Forelimb muscle (tissue), 1 donor: Measurements from ENCODE around the gene DROSHA. TPM values are rescaled to one million over a fixed set of nuclear protein-coding genes. Genes with fewer than 3 reads are reported as not detected.
A peak's percentile ranks its signal among the peaks of the same experiment; 100 is the strongest.
"Not testable (repeated sequence)": the region's sequence is repeated elsewhere in the genome, so short reads cannot be mapped to it uniquely, and the experiment has no call there.

Experiments used
- DNase-seq: peaks from one replicate; pipeline ENCODE4 v3.0.0-alpha.2; 2013; ENCODE audit warnings: low read depth
- polyA plus RNA-seq: library from polyadenylated mRNA; unstranded; fragments of 120-200 nt; gene quantifications from one replicate; pipeline ENCODE4 v1.2.1, GENCODE V29; 2013; ENCODE audit not compliant: insufficient read length

DROSHA gene
- polyA plus RNA-seq, result 42.2 TPM

- peak; percentile 89 for DNase-seq
Measured at GRCh38 chr5:31531888-31532547, at the start of gene DROSHA, which contains the start of gene C5orf22. TSS of gene DROSHA (minus strand) at chr5:31532093. CDS start at chr5:31529059, 3,034 bp downstream. TSS of gene C5orf22 (plus strand) at chr5:31532301. CDS start at chr5:31532393, 92 bp downstream.

GRCh38 chr5:31579558-31579957, 47.7 kb upstream of the DROSHA start:
- no peak for DNase-seq

- no peak for DNase-seq
Measured at GRCh38 chr5:31577438-31577837, 45.5 kb upstream of the DROSHA start.

DNA sequence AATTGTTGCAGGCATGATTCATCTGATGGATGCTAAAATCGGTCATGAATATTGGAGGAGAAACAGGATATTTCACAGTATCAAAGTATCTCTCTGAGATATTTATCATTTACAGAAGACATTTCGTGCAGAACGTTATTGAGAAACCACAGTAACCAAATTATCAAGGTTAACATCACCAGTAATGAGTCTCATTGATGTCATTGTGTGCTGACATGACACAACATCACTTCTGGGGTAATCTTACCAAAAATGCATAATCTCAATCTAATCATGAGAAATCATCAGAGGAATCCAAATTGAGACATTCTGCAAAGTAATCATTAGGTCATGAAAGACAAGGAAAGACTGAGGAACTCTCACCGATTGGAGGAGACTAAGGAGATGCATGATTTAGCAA, 42.9 kb upstream of the DROSHA start:
- no peak for DNase-seq

DNA sequence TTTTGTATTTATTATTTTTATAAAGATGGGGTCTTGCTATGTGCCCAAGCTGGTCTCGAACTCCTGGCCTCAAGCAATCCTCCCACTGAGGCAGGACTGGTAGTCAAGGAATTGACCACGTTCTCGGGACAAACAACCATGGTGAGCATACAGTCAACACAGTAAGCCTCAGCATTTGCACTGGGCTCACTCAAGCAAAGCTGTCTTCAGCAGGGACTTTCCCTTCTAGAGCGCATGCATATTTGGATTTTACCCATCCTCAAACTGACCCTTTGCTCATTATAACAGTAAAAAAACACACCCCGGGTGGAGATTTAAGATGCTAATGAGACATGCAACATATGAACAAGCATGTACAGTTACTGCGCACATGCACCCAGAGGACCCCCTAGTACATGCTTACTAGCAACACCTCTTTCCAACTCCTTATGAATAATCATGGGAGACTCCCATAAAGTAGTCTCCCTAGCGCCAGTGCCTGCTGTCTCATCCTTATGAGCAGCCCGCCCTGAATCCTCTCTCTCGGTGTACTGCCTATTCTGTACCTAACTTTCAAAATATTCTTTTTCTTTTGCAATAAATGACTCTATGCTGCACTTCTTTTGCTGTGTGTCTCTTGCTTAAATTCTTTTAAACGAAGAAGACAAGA, 41.7 kb upstream of the DROSHA start:
- DNase-seq, result no peak

DNA sequence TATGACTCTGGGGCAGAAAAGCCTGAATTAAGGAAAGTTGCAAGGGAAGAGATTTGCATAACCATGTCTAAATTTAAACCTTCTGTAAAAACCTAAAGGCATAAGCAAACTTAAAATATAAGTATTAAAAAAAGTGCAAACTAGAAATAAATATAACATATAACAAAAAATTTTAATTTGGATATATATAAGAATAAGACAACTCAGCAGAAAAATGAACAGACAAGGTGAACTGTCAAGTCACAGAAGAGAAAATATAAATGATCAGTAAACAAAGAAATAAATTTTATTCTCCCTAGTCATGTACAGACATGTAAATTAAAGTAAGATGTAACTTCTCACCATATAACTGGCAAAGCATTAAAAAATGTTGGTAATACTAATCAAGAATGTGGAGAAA, 37.2 kb upstream of the DROSHA start:
- DNase-seq, result no peak

DNA sequence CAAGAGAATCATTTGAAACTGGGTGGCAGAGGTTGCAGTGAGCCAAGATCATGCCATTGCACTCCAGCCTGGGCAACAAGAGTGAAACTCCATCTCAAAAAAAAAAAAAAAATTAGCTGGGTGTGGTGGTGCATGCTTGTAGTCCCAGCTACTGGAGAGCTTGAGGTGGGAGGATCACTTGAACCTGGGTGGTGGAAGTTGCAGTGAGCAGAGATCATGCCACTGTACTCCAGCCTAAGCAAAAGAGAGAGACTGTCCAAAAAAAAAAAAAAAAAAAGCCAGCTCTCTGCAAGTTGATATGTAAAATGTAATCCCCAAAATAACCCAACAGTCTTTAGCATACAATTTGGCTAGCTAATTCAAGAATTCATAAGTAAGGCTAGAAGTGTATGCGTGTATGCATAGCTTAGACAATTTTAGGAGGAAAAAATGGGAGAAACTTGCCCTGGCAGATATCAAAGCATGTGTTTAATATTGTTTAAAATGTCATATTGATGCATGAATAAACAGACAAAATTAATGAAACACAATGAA, 36.5 kb upstream of the DROSHA start:
- no peak for DNase-seq

DNA sequence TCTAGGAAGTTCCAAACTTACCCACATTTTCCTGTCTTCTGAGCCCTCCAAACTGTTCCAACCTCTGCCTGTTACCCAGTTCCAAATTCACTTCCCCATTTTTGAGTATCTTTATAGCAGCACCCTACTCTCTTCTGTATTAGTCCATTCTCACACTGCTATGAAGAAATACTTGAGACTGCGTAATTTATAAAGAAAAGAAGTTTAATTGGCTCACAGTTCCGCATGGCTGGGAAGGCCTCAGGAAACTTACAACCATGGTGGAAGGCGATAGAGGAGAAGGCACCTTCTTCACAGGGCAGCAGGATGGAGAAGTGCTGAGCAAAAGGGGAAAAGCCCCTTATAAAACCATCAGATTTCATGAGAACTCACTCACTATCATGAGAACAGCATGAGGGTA, 34.5 kb upstream of the DROSHA start:
- not testable (repeated sequence) for DNase-seq

DNA sequence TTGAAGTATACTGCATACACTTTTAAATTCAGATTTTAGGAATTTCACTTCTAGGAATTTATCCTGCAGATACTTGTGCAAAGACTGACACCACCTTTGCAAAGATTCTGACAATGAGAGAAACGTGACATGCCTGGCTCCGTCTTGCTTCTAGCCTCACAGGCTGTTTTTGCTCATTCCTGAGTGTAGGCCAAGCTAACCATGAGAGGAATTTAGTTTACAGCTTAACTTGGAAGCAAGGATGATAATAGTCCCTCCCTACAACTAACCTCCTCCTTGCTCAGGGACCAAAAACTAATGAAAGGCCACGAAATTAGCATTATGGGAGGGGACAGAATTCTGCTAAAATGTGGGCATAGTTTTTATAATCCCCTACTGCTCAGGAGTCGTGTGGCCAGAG, 31.3 kb upstream of the DROSHA start:
- no peak for DNase-seq

- DNase-seq, result no peak
Measured at GRCh38 chr5:31561946-31562345, 30.1 kb upstream of the DROSHA start.

GRCh38 chr5:31559942-31560341, 28.0 kb upstream of the DROSHA start:
- DNase-seq, result no peak

- DNase-seq, result no peak
Measured at GRCh38 chr5:31556461-31556860, 24.6 kb upstream of the DROSHA start.

DNA sequence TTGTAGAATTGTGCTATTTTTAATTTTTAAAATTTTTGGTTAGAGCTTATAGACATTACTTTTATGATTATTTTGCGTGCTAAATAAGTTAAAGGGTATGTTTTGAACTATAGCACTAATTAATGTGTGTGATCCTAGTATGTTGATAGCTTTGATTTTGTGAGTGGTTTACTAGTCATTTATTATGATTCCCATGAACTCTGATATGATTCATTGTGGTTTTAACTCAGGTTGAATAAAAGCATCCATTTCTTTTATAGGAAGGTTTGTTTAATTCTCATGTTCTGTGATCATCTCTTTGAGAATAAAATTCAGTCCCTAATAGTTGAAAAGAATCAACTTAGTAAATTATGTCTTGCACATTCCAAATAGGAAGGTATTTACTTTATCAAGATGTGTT, 22.7 kb upstream of the DROSHA start:
- DNase-seq, result no peak

DNA sequence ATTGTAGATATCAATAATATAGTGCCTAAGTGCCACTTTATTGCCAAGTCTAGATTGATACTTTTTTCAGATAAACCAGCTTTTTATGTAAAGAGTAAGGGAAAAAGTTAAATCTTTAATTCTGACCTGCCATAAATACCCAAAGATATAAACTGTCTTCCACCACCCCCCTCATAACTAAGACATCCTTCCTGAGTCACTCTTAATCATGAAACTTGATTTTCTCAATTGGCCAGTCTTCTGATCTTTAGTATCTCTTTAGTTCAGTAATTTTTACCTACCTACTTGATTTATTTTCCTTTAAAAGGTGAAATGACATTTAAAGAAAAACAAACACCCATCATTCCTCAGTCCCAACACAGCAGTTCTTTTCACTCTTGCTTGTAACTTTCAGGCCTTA, 22.0 kb upstream of the DROSHA start:
- no peak for DNase-seq

- no peak for DNase-seq
Measured at GRCh38 chr5:31551878-31552277, 20.0 kb upstream of the DROSHA start.

DNA sequence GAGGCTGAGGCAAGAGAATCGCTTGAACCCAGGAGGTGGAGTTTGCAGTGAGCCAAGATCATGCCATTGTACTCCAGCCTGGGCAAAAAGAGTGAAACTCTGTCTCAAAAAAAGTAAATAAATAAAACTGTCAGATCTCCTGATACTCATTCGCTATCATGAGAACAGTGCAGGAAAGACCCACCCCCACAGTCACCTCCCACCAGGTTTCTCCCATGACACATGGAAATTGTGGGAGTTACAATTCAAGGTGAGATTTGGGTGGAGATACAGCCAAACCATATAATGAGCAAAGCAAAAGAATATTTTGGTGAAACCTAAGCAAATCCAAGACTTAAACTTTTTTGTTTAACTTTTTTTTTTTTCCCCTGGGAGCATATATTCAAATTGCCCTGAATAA, 17.2 kb upstream of the DROSHA start:
- not testable (repeated sequence) for DNase-seq

DNA sequence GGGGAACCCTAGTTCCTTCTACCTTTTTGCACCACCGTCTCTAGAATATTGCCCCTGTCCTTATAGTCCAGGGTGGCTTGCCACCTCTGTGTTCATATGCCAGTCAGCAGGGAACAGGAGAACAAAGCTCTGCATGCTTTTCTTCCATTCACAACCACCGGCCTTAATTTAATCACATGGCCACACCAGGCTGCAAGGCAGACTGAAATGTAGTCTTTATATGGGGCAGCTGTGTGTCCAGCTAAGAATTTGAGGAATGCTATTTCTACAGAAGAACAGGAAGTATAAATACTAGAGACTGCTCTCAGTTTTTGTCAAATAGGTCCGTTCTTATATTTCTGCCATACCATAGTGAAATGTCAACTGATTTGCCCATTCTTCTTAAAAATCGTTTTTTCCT, 6.0 kb upstream of the DROSHA start:
- DNase-seq, result no peak

DNA sequence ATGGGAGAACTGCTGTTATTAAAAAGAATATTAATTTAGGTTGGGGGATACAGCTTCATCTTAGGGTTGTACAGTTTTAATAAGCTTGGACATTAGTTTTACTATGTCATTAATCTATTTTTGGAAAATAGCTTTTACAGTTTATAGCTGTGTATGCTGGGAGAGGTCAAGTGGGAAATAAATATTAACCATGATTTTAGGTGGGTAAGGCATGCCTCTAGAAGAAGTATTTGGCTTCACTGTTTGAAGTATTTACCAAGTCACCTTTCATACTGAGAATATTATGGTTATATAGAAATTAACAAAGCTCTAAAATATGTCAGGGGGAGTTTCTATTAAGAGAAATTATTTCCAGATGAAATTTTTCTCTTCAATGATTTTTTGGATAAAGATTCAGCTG, 5.5 kb upstream of the DROSHA start:
- DNase-seq, result no peak

- no peak for DNase-seq
Measured at GRCh38 chr5:31536873-31537272, 5.0 kb upstream of the DROSHA start.

DNA sequence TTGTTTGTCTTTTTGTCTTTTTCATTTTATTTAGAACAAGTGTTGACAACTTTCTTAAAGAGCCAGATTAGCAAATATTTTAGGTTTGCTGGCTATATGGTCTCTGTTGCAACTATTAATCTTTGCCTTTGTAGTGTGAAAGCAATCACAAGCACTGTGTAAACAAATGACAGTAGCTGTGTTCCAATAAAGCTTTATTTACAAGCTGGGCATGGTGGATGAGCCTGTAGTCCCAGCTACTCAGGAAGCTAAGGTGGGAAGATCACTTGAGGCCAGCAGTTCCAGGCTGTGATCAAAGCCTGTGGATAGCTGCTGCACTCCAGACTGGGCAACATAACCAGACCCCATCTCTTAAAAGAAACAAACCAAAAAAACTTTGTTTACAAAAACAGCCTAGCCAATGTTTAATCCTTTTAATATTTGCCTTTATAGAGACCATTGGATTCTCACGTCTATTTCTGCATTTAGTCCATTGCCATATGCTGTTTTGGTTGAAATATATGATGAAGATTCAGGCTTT, 2.7 kb upstream of the DROSHA start:
- DNase-seq, result no peak

GRCh38 chr5:31531543-31531887, 378 bp downstream of the DROSHA start:
- DNase-seq, result no peak

DNA sequence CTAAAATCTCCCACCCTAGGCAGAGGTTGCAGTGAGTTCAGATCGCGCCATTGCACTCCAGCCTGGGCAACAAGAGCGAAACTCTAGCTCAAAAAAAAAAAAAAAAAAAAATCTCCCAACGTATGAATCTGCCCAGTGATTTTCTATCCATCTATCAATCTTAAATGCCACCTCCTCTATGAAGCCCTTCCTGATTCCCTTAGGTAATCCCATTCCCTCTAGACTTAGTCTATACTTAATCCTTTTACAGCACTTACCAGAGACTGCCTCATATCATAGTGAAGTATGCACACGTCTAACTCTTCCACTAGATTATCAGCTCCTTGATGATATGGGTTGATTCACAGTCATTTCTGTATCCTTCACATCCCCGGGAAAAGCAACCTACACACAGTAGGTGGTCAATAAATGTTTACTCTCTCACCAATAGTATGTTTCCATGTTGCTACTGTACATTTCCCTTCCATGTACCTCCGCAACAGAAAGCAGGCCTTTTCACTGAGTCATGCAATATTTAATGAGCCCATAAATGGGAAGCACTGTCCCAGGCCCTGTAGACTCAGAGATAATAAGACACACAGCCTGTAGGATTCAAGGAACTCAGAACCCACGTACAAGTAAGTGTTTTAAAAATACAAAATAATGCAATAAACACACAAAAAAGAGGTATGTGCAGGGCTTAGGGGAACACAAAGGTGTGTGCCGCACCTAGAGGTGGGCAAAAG, 1.2 kb downstream of the DROSHA start:
- no peak for DNase-seq
